H1 (cell line): ENCODE measurements around the gene ATG7. TPM values are rescaled to one million over a fixed set of nuclear protein-coding genes. Genes with fewer than 3 reads are reported as not detected.
A peak's percentile ranks its signal among the peaks of the same experiment; 100 is the strongest.

Experiments used
- CTCF ChIA-PET: fragments of 300-600 bp; sonication (Branson Sonifier 250); formaldehyde crosslinking; loops from one replicate; lab custom pipeline; 2021; ENCODE audit not compliant: partially characterized antibody; lab: Charles Lee
- POLR2A ChIA-PET: fragments of 300-600 bp; sonication (Branson Sonifier 250); formaldehyde crosslinking; loops from one replicate; lab custom pipeline; 2021; ENCODE audit warnings: inconsistent platforms; ENCODE audit not compliant: partially characterized antibody; lab: Charles Lee
- DNase-seq, 2 experiments: peaks; one replicate each; pipeline versions ENCODE4 v3.0.0 to v3.0.0-alpha.2; 2010 to 2022; ENCODE audit warnings: low spot score in 2 of 2, low read depth in 1 of 2, mixed read lengths in 1 of 2
- FAIRE-seq: peaks from 2 replicates; lab custom pipeline; 2011; peaks lifted over from hg19 to GRCh38; lab: Jason Lieb, UNC
- H2AFZ ChIP-seq: 2 replicates; pipeline ENCODE4 v1.8.1; 2012; ENCODE audit warnings: low read length, inconsistent platforms
- H2AK5ac ChIP-seq: 2 replicates; pipeline ENCODE4 v1.6.1; 2013; ENCODE audit warnings: low read depth, low read length
- H2BK120ac ChIP-seq: replicated peaks from 2 replicates; pipeline ENCODE3; 2013; ENCODE audit warnings: low read depth, low read length, inconsistent platforms
- H2BK12ac ChIP-seq: 2 replicates; pipeline ENCODE4 v1.6.1; 2013; ENCODE audit warnings: low read depth, low read length
- H2BK15ac ChIP-seq: 2 replicates; pipeline ENCODE4 v1.6.1; 2013; ENCODE audit warnings: low read length
- H2BK20ac ChIP-seq: 2 replicates; pipeline ENCODE4 v1.6.1; 2013; ENCODE audit warnings: low read length
- H2BK5ac ChIP-seq: 2 replicates; pipeline ENCODE4 v1.6.1; 2013; ENCODE audit warnings: low read depth, low read length
- H3K14ac ChIP-seq: 2 replicates; pipeline ENCODE4 v1.6.1; 2013; ENCODE audit warnings: inconsistent platforms; ENCODE audit not compliant: insufficient read length
- H3K18ac ChIP-seq: 2 replicates; pipeline ENCODE4 v1.6.1; 2013; ENCODE audit warnings: low read length; ENCODE audit errors: extremely low read depth
- H3K23ac ChIP-seq: 2 replicates; pipeline ENCODE4 v1.6.1; 2013; ENCODE audit warnings: inconsistent platforms; ENCODE audit not compliant: insufficient read length
- H3K23me2 ChIP-seq: 2 replicates; pipeline ENCODE4 v1.6.1; 2013; ENCODE audit warnings: low read depth, low read length
- H3K27ac ChIP-seq: 2 replicates; pipeline ENCODE4 v1.6.1; 2011; ENCODE audit warnings: low read depth, low read length, inconsistent platforms
- H3K27me3 ChIP-seq, 4 experiments: replicated peaks in 1 of 4; 1 replicate in 1 of 4; 2 replicates in 3 of 4; pipeline versions ENCODE4 v1.6.1 to v1.8.1; 2011 to 2013; ENCODE audit warnings: low read length in 3 of 4, mild to moderate bottlenecking in 3 of 4, inconsistent platforms in 2 of 4, mixed read lengths in 2 of 4, moderate library complexity in 1 of 4; ENCODE audit not compliant: control insufficient read depth in 3 of 4, insufficient read depth in 3 of 4; ENCODE audit errors: extremely low read depth in 1 of 4
- H3K36me3 ChIP-seq, 4 experiments: 2 replicates each; pipeline versions ENCODE4 v1.6.1 to v1.8.1; 2011 to 2013; ENCODE audit warnings: mild to moderate bottlenecking in 4 of 4, low read length in 3 of 4, moderate library complexity in 2 of 4, control low read depth in 1 of 4, inconsistent platforms in 1 of 4; ENCODE audit not compliant: insufficient read depth in 4 of 4, control insufficient read depth in 2 of 4
- H3K4ac ChIP-seq: replicated peaks from 2 replicates; pipeline ENCODE3; 2013; ENCODE audit warnings: low read length, low read depth, mixed read lengths, inconsistent platforms; ENCODE audit not compliant: insufficient read length
- H3K4me1 ChIP-seq, 4 experiments: replicated peaks in 1 of 4; 1 replicate in 1 of 4; 2 replicates in 3 of 4; pipeline versions ENCODE4 v1.6.1 to v1.8.1; 2011 to 2013; ENCODE audit warnings: low read length in 3 of 4, inconsistent platforms in 2 of 4, mixed read lengths in 1 of 4; ENCODE audit not compliant: insufficient read depth in 4 of 4, control insufficient read depth in 3 of 4
- H3K4me2 ChIP-seq, 2 experiments: 2 replicates each; pipeline versions ENCODE4 v1.6.1 to v1.8.1; 2011 to 2013; ENCODE audit warnings: low read depth in 2 of 2, low read length in 2 of 2, control low read depth in 1 of 2, inconsistent platforms in 1 of 2, mild to moderate bottlenecking in 1 of 2; ENCODE audit not compliant: insufficient read depth in 1 of 2
- H3K4me3 ChIP-seq, 4 experiments: fragments of 200-600, 300-600 bp in 1 of 4; sonication (generic), shearing (Covaris generic), sonication (Bioruptor Twin) in 1 of 4; 2 replicates each; pipeline versions ENCODE4 v1.5.1 to v1.8.1; 2011 to 2016; ENCODE audit warnings: low read length in 4 of 4, low read depth in 3 of 4, control low read depth in 2 of 4, inconsistent platforms in 2 of 4, mild to moderate bottlenecking in 2 of 4, mixed read lengths in 1 of 4, moderate library complexity in 1 of 4; ENCODE audit not compliant: insufficient read depth in 2 of 4; ENCODE audit errors: extremely low read depth in 1 of 4
- H3K56ac ChIP-seq: replicated peaks from 2 replicates; pipeline ENCODE3; 2013; ENCODE audit warnings: low read depth, mild to moderate bottlenecking, mixed read lengths, low read length, inconsistent platforms; ENCODE audit not compliant: insufficient read length
- H3K79me1 ChIP-seq: 2 replicates; pipeline ENCODE4 v1.6.1; 2013; ENCODE audit warnings: low read depth, low read length, control low read depth
- H3K79me2 ChIP-seq, 2 experiments: 2 replicates each; pipeline versions ENCODE4 v1.6.1 to v1.8.1; 2012 to 2013; ENCODE audit warnings: low read length in 2 of 2, mild to moderate bottlenecking in 2 of 2, inconsistent platforms in 1 of 2; ENCODE audit not compliant: insufficient read depth in 2 of 2, control insufficient read depth in 1 of 2
- H3K9ac ChIP-seq, 4 experiments: replicated peaks in 1 of 4; 1 replicate in 1 of 4; 2 replicates in 3 of 4; pipeline versions ENCODE4 v1.6.1 to v1.8.1; 2011 to 2013; ENCODE audit warnings: low read depth in 3 of 4, low read length in 3 of 4, control low read depth in 2 of 4, mild to moderate bottlenecking in 2 of 4, moderate library complexity in 2 of 4, inconsistent platforms in 1 of 4; ENCODE audit errors: extremely low read depth in 1 of 4
- H3K9me3 ChIP-seq, 2 experiments: 2 replicates each; pipeline versions ENCODE4 v1.6.1 to v1.8.1; 2012 to 2013; ENCODE audit warnings: mild to moderate bottlenecking in 2 of 2, moderate library complexity in 2 of 2, control low read depth in 1 of 2, inconsistent platforms in 1 of 2, low read depth in 1 of 2, low read length in 1 of 2, mixed read lengths in 1 of 2; ENCODE audit not compliant: insufficient read depth in 2 of 2
- H4K20me1 ChIP-seq, 2 experiments: replicated peaks in 1 of 2; 2 replicates each; pipeline versions ENCODE3 to v1.8.1; 2011 to 2013; ENCODE audit warnings: inconsistent platforms in 2 of 2, low read length in 2 of 2, mild to moderate bottlenecking in 1 of 2; ENCODE audit not compliant: insufficient read depth in 2 of 2, control insufficient read depth in 1 of 2
- H4K5ac ChIP-seq: 2 replicates; pipeline ENCODE4 v1.6.1; 2013; ENCODE audit warnings: low read length, low read depth, mixed read lengths, inconsistent platforms; ENCODE audit not compliant: insufficient read length
- H4K8ac ChIP-seq: 2 replicates; pipeline ENCODE4 v1.8.0; 2013; ENCODE audit warnings: mild to moderate bottlenecking, moderate library complexity, low read length, inconsistent platforms; ENCODE audit not compliant: insufficient read depth; ENCODE audit errors: extremely low read depth
- H4K91ac ChIP-seq: replicated peaks from 2 replicates; pipeline ENCODE3; 2013; ENCODE audit warnings: low read length, mixed read lengths, inconsistent platforms; ENCODE audit not compliant: insufficient read length
- POU5F1 ChIP-seq: IDR thresholded peaks from 2 replicates; pipeline ENCODE4 v1.6.1; 2011; ENCODE audit warnings: low read depth, mild to moderate bottlenecking, low read length, moderate library complexity
- TCF12 ChIP-seq: IDR thresholded peaks from 2 replicates; pipeline ENCODE4 v1.6.1; 2011; ENCODE audit warnings: low read depth, mild to moderate bottlenecking, low read length
- WGBS, 2 experiments: shearing (Covaris generic) in 1 of 2; methylation state at CpG; one replicate each; pipeline versions ENCODE4 v1.1.6 to v1.1.7; 2013 to 2015; ENCODE audit warnings: low lambda C conversion rate in 2 of 2, mixed read lengths in 2 of 2, inconsistent platforms in 1 of 2, low coverage in 1 of 2, missing lambda C conversion rate in 1 of 2; ENCODE audit not compliant: insufficient replicate concordance in 2 of 2, insufficient coverage in 1 of 2, insufficient read length in 1 of 2; ENCODE audit errors: extremely low coverage in 1 of 2, missing lambda C conversion rate in 1 of 2; 5-methylcytosine and 5-hydroxymethylcytosine counted together
- long read RNA-seq, 2 experiments: library from RNA in 1 of 2; library from capped mRNA in 1 of 2; stranded (forward); transcript quantifications; one replicate each; pipeline ENCODE4 v2.0.0, GENCODE V29; 2021; ENCODE audit warnings: inconsistent platforms in 1 of 2
- polyA minus RNA-seq, 3 experiments: library from RNA; depleted of rRNA, polyadenylated mRNA; stranded (reverse); fragments of >200 nt; gene quantifications; 1 replicate in 2 of 3; 2 replicates in 1 of 3; pipeline ENCODE4 v1.2.3, GENCODE V29; 2011
- polyA plus RNA-seq, 7 experiments: library from polyadenylated mRNA; depleted of rRNA in 3 of 7; stranded (reverse) in 5 of 7; unstranded in 2 of 7; fragments of >200 nt in 5 of 7; fragments of 200-250 nt in 2 of 7; gene quantifications; 1 replicate in 5 of 7; 2 replicates in 1 of 7; 4 replicates in 1 of 7; pipeline versions ENCODE4 v1.2.1 to v1.2.3, GENCODE V29; 2011 to 2013; ENCODE audit warnings: missing spikeins in 2 of 7, mixed read lengths in 2 of 7
- total RNA-seq: library from RNA; stranded (reverse); fragmentation: NEBNext Ultra II Directional; extraction: Animal tissue kit (Norgen Biotek cat#: 25700); gene quantifications from 2 replicates; pipeline ENCODE4 v1.2.1, GENCODE V29; 2021

The ATG7 gene, protein sequence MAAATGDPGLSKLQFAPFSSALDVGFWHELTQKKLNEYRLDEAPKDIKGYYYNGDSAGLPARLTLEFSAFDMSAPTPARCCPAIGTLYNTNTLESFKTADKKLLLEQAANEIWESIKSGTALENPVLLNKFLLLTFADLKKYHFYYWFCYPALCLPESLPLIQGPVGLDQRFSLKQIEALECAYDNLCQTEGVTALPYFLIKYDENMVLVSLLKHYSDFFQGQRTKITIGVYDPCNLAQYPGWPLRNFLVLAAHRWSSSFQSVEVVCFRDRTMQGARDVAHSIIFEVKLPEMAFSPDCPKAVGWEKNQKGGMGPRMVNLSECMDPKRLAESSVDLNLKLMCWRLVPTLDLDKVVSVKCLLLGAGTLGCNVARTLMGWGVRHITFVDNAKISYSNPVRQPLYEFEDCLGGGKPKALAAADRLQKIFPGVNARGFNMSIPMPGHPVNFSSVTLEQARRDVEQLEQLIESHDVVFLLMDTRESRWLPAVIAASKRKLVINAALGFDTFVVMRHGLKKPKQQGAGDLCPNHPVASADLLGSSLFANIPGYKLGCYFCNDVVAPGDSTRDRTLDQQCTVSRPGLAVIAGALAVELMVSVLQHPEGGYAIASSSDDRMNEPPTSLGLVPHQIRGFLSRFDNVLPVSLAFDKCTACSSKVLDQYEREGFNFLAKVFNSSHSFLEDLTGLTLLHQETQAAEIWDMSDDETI
- total RNA-seq (15.1 and 19.1 TPM in 2 replicates), polyA plus RNA-seq (2011; rRNA removed) (15.0 and 21.4 TPM in 2 replicates), polyA minus RNA-seq (2011; rRNA and poly(A)+ RNA removed) (30.5 and 36.8 TPM in 2 replicates)
- 22.1 TPM for polyA plus RNA-seq (2011; cell fraction: cytosol; rRNA removed)
- 9.8 TPM for polyA plus RNA-seq (2011; cell fraction: nucleus; rRNA removed)
- polyA plus RNA-seq (2012, experiment 1 of 2), result 11.5 to 12.9 TPM (median 12.0 TPM) in 4 replicates
- 5.4 TPM for polyA plus RNA-seq (2012, experiment 2 of 2)
- 8.6 TPM for polyA plus RNA-seq (2013, experiment 1 of 2)
- polyA plus RNA-seq (2013, experiment 2 of 2), result 7.1 TPM
- polyA minus RNA-seq (2011; cell fraction: cytosol; rRNA and poly(A)+ RNA removed), result 14.6 TPM
- 34.9 TPM for polyA minus RNA-seq (2011; cell fraction: nucleus; rRNA and poly(A)+ RNA removed)
- long read RNA-seq, experiment 1, full-length matches to known transcripts, result 1 of 8 reads
- long read RNA-seq, experiment 1, partial matches to known transcripts, result 4 of 8 reads
- long read RNA-seq, experiment 1, other reads (novel, unspliced or antisense), result 3 of 8 reads
- long read RNA-seq, experiment 2, full-length matches to known transcripts, result 4 of 14 reads
- long read RNA-seq, experiment 2, partial matches to known transcripts, result 3 of 14 reads
- long read RNA-seq, experiment 2, other reads (novel, unspliced or antisense), result 7 of 14 reads

DNA sequence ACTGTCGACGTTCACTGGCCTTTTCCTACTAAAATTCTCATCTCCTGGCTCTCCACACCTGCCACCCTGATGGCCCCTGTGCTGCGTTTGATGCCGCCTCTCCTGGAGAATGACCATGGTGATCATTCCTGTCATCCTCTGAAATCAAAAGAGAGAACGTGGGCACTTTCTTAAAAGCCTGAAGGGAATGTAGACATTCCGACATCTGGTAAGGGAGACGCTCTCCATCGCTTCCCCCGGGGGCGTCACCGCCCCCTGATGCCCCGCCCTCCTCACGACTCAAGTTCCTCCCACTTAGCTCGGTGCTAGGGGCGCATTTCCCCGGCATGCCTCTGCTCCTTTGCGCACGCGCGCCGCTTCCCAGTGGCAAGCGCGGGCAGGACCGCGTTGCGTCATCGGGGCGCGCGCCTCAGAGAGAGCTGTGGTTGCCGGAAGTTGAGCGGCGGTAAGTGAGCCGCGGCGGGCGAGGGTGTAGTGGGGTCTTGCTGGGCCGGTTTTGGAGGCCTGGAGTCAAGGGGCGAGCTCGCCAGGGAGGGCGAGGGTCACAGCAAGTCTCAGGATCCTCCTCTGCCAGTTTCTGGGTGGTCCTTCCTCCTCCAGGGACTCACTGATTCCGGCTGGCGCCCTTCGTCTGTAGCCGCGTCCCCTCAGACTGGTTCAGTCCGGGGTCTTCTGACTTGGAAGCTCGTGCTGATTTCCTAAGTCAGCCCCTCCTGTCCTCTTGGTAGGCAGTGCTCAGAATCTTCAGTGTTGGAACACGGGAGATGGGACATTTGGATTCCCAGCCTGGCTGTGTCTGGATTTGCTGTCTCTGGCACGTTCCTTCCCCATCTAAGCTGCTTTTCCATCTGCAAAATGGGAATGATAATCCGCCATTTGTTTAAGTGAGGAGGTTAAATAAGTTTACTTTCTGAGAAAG lies at the start of gene ATG7:
Gene ATG7, plus strand, starts transcription at position 412 of the 919 bp plus-strand sequence. CDS start 26,299 bp downstream, outside the sequence.
- Histone ChIP-seq H3K4me3 (peak within 1 kb of the TSS; percentile 89 to 99 (median 98)), H3K4ac (no peak within 1 kb of the TSS), H3K27me3 (no peaks in the 10 kb centered on the region), H3K23ac (no peak within 1 kb of the TSS), H2BK12ac (no peak within 1 kb of the TSS; the same call in 1 of the 2 replicates), H2BK20ac (no peak within 1 kb of the TSS), H2BK120ac (no peak within 1 kb of the TSS), H3K9ac (peak within 1 kb of the TSS; percentile 95 to 97 (median 96)), H2AK5ac (no peak within 1 kb of the TSS), H3K79me1 (peaks cover 9% of the 10 kb centered on the region), H3K27ac (peak within 1 kb of the TSS; percentile 95), H2BK15ac (no peak within 1 kb of the TSS), H3K18ac (peak within 1 kb of the TSS; percentile 91; the same call in 1 of the 2 replicates), H3K56ac (peak within 1 kb of the TSS; percentile 34), H4K5ac (peak within 1 kb of the TSS; percentile 53), H2BK5ac (peak within 1 kb of the TSS; percentile 89), H3K4me1 (peaks cover 0 to 9% (median 5%) of the 10 kb centered on the region in 4 experiments; a peak in 4 of 7 replicates), H3K14ac (no peak within 1 kb of the TSS), H4K8ac (peak within 1 kb of the TSS; percentile 100), H3K9me3 (no peaks in the 10 kb centered on the region), H3K79me2 (peaks cover 3 to 17% of the 10 kb centered on the region in 2 experiments), H3K23me2 (peaks cover 3% of the 10 kb centered on the region; the same call in 1 of the 2 replicates), H2AFZ (peak within 1 kb of the TSS; percentile 99), H3K36me3 (no peaks in the 10 kb centered on the region), H3K4me2 (peak within 1 kb of the TSS; percentile 58 to 89), H4K20me1 (no peaks in the 10 kb centered on the region), H4K91ac (no peak within 1 kb of the TSS)
- DNase-seq (peak; percentile 88 to 96), FAIRE-seq (no peak)
- CTCF ChIA-PET, result interaction anchor here (1.0 to 1.3 kb wide), 3 partner anchors 20 to 64 kb away, joined by 3 to 4 read pairs (median 3); no protein-coding TSS in a partner anchor
- 6% methylated on average over 45 of the region's 51 CpGs; no CpG with 5 or more reads in 1 of the 2 experiments for WGBS, 2 experiments
- POLR2A ChIA-PET, result interaction anchor here (0.5 to 2.7 kb wide), 17 partner anchors 8 to 928 kb away, joined by 3 to 13 read pairs (median 4); no protein-coding TSS in a partner anchor
- TF ChIP-seq TCF12 (no peak), POU5F1 (no peak)
